HG03064 (cell line): ENCODE measurements around the gene CAPRIN1.

Source experiments
- ATAC-seq: cut with Tn5 transposase; IDR thresholded peaks from one replicate; pipeline ENCODE4 v1.9.1; 2021; ENCODE audit warnings: low read depth; ENCODE audit not compliant: unreplicated experiment

Gene CAPRIN1

GRCh38 chr11:34136420-34136819 lies 84.9 kb downstream of the CAPRIN1 start:
- ATAC-seq: no peak

GRCh38 chr11:34139346-34139745 lies 87.8 kb downstream of the CAPRIN1 start:
- no peak for ATAC-seq

- ATAC-seq: no peak
Observed at GRCh38 chr11:34140149-34140548, 88.6 kb downstream of the CAPRIN1 start.

DNA sequence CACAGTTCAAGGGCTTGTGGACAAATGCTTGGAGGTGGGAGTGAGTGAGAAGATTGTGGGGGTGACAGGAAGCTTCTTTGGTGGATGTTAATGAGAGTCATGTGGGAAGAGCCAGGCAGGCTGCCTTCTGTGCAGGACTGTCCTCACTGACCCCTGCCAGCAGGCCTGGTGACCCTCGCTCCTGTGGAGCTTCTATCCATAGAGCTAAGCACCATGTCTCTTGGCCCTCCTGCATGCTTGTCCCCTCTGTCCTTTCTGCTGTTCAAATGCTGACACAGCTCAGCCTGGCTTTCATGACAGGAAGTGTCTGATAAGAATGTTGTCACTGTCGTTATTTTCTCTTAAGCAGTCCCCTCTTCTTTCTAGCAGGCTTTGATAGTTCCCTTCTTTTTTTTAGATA lies 91.5 kb downstream of the CAPRIN1 start:
- no peak for ATAC-seq

DNA sequence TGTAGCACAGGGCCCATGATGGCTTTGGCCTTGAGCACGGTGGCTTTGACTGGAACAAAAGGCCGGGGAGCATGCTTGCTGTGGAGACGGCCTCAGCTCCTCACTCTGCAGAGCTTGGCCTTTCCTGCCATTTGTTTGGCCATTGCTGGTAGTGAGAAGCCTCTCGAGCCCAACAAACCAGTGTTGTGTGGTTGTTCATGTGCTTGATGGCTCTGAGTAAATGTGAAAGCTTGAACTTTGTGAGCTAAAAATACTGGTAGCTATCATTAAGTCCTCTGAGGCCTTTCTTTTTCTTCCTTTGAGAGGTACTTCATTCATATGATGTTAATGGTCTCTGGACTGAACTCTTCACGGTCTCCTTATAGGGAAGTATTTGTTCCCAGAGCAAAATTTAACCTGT lies 93.5 kb downstream of the CAPRIN1 start:
- ATAC-seq: peak; percentile 53

- ATAC-seq: peak; percentile 52
Observed at GRCh38 chr11:34145847-34146381, 94.4 kb downstream of the CAPRIN1 start.

GRCh38 chr11:34146411-34146810 lies 94.9 kb downstream of the CAPRIN1 start:
- ATAC-seq: no peak

GRCh38 chr11:34146866-34147265 lies 95.3 kb downstream of the CAPRIN1 start:
- ATAC-seq: no peak

DNA sequence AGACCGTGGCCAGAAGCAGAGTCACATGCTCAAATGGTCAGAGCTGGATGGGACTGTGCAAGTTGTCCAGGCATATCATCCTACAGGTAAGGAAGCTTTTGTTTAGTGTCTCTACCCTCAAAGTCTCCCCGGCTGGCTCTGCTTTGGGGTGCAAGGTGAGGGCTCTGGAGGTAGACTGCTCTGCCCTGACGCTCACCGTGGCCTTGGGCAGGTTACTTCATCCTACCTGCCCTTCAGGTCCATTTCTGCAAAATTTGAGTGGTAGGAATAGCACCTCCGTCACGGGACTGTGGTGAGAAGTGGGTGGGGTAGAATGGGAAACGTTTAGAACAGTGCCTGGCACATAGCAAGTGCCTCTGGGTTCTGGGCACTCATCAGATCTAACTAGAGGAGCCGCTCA lies 96.0 kb downstream of the CAPRIN1 start:
- no peak for ATAC-seq

- ATAC-seq: no peak
Observed at GRCh38 chr11:34148504-34149165, 97.1 kb downstream of the CAPRIN1 start.

DNA sequence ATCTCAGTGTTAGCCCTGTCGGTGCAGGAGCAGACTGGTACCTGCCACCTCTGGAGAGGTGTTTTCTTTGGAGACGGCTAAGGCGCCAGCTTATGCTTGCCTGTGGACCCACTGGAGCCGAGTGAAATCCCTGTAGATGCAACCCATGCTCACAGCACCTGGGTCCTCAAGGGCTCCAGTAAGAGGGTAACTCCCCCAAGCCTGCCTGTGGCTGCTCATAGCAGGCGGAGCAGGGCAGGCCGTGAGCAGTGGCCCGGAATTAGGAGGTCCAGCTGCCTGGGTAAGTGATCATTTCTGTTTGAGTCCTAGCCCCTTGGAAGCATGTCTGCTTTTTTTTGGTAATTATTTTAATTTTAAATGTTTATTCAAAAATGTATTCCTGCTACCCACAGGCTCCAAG lies 97.7 kb downstream of the CAPRIN1 start:
- no peak for ATAC-seq

DNA sequence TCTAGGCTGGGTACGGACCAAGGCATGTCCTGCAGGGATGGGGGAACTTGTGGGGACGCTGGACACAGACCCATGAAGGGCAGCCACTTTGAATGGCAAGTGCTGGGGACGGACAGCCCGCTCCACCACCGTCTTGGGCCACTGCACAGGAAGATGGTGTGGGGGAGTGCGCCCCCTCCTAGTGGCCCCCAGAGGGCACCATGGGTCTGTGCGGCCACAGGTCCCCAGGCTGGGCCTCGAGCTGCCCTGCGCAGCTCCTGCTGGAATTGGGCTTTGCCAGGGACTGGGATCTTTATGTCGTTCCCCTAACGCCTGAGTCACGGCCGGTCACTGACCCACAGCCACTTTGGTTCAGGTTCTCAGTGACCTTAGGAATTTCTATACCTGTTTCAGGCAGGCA lies 98.3 kb downstream of the CAPRIN1 start:
- ATAC-seq: no peak

GRCh38 chr11:34150494-34151151 lies 99.1 kb downstream of the CAPRIN1 start:
- no peak for ATAC-seq
